Stimulated activated CD4-positive, alpha-beta T cell treated with anti-CD3 and anti-CD28 coated beads, Interleukin-2, amount 100 ng/mL, for 48 hours (primary cell): Measurements from ENCODE around the gene BORCS5.

ENCODE experiments used
- DNase-seq, 2 donors: peaks; one replicate each; pipeline ENCODE4 v3.0.0-alpha.2; 2020

BORCS5 gene

GRCh38 chr12:12353807-12354206 is 3.1 kb upstream of the BORCS5 start:
- DNase-seq, result no peak

- no peak for DNase-seq
Observed at GRCh38 chr12:12356467-12356895, 397 bp upstream of the BORCS5 start.

- peak in 1 of 2 donors; percentile 23 for DNase-seq
Observed at GRCh38 chr12:12357719-12358461, 1.0 kb downstream of the BORCS5 start.

- DNase-seq, result no peak
Observed at GRCh38 chr12:12358528-12358927, 1.6 kb downstream of the BORCS5 start.

GRCh38 chr12:12364787-12365445 is 8.0 kb downstream of the BORCS5 start:
- DNase-seq, result no peak

- DNase-seq, result no peak
Observed at GRCh38 chr12:12365446-12365802, 8.5 kb downstream of the BORCS5 start.

- DNase-seq, result no peak
Observed at GRCh38 chr12:12365931-12366431, 9.1 kb downstream of the BORCS5 start.

GRCh38 chr12:12366701-12367481 is 10.0 kb downstream of the BORCS5 start:
- no peak for DNase-seq

- no peak for DNase-seq
Observed at GRCh38 chr12:12367482-12367998, 10.7 kb downstream of the BORCS5 start.

GRCh38 chr12:12372946-12373722 is 16.3 kb downstream of the BORCS5 start:
- DNase-seq, result no peak

GRCh38 chr12:12376646-12377448 is 20.0 kb downstream of the BORCS5 start:
- peak in 1 of 2 donors; percentile 7 for DNase-seq

- DNase-seq, result no peak
Observed at GRCh38 chr12:12378616-12379015, 21.7 kb downstream of the BORCS5 start.

GRCh38 chr12:12379831-12380730 is 23.2 kb downstream of the BORCS5 start:
- peak in 1 of 2 donors; percentile 8 for DNase-seq

- no peak for DNase-seq
Observed at GRCh38 chr12:12380949-12381593, 24.2 kb downstream of the BORCS5 start.

- no peak for DNase-seq
Observed at GRCh38 chr12:12381982-12382381, 25.1 kb downstream of the BORCS5 start.

GRCh38 chr12:12384571-12385340 is 27.9 kb downstream of the BORCS5 start:
- peak; percentile 31 to 34 for DNase-seq

GRCh38 chr12:12387501-12387900 is 30.6 kb downstream of the BORCS5 start:
- no peak for DNase-seq

- no peak for DNase-seq
Observed at GRCh38 chr12:12392413-12392812, 35.5 kb downstream of the BORCS5 start.

GRCh38 chr12:12393171-12393570 is 36.3 kb downstream of the BORCS5 start:
- no peak for DNase-seq
